DMS114 treated with DMSO at 0.1 percent for 48 hours (cell line): ENCODE results near the gene FOXJ3.

Source experiments
- DNase-seq: peaks from one replicate; lab custom pipeline; 2025; ENCODE audit not compliant: unreplicated experiment; lab: John Stamatoyannopoulos, UW

The FOXJ3 gene

DNA sequence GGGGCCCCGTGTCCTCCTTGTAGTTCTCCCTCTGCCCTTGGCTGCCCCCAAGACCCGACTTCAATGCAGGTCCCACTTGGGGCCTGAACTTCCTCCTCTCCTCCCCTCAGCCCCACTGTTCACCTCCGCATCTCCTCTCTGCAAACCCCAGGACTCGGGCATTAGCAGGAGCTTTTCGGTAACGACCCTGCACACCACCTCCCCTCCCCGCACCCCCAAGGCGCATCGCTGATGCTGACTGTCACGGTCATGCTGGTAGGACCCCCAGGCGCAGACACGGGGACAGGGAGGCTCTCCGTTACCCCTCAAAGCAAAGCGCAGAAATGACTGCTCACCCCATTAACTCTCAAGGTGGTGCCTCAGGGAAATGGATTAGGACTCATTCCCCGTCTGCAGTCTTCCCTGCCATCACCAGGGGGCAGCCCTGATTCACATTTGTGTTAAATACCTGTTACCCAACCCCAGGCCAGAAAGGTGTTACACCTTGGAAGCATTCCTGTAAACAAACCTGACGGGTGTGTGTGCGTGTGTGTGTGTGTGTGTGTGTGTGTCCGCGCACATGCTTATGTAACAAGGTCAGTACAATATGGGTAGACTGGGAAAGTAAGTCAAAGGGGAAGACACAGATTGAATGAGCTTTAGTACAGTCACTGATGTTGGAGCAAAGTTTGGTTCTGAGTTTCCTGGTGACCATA, 188.3 kb downstream of the FOXJ3 start:
- DNase-seq, result no peak

- no peak for DNase-seq
These were observed 189.0 kb downstream of the FOXJ3 start for GRCh38 chr1:42145764-42146625.

DNA sequence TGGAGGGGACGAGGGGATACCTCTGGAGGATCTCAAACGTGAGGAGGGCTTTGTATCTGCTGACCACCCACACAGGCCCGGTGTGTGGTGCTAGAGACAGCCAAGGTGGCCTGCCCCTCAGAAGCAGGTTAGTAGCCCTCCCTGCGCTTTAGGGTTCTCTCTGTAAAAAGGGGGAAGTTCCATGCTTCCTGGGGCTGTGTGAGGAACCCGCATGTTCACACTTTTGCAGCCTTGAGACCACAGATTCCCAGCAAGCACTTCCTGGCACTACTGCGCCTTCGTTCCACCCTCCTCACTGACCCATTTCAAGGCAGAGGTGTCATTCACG, 189.7 kb downstream of the FOXJ3 start:
- no peak for DNase-seq

DNA sequence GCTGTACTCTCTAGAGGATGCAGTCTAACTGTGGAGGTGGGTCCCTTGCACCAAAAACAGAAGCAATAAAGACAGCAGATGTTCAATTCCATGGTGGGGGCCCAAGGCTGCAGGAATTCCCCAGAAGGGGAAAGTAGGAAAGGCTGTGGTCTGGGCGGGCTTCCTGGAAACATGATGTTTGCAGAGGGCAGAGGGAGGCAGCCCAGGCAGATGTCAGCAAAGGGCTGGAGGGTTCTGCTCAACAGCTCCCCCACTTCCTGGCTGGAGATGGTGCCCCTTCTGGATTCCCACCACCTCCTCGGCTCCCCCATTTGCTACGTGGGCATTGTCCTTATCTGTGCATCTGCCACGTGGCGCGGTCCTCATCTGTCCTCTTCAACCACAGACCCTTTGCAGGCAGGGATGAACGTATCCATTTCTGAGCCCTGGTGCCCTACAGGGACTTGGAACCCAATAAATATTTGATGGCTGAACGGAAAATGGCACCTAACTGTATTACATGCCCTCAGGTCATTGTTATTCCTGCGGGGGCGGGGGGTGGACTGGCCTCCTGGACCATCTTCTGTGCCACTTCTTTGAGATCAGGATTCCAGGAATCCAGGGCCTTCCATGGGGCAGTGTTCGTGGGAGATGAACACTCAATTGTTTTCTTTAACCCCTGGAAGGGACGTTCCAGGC, 190.2 kb downstream of the FOXJ3 start:
- DNase-seq, result no peak

- DNase-seq, result no peak
These were observed 190.9 kb downstream of the FOXJ3 start for GRCh38 chr1:42143896-42144710.

DNA sequence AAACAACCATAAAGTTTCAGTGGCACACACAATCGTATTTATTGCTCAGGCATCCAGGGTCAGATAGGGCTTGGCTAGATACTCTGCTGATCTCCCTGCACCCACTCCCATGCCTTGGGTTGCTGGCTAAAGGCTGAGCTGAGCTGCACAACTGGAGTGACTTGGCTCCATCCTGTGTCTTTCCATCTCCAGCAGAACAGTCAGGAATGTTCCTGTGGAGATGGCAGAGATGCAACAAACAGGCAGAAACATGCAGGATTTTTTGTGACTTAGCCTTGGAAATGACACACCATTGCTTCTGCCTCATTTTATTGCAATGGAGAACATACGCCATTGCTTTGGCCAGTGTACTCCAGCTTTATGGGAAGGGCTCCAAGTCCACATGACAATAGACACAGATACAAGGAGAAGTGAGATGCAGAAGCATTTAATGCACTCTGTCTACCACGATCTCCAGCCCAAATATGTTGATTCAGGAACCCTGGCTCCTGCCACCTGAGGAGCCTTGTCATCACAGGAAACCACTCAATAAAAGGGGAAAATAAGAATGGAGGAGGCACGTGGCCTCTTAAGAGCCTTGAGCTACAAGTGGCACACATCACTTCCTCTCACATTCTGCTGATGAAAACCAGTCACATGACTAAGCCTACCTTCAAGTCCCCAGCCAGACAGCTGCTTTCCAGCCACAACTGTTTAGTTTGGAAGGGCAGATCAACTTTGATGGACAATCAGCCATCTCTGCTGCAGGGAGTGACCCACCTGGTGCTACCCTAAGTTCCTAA, 191.9 kb downstream of the FOXJ3 start:
- DNase-seq, result no peak

DNA sequence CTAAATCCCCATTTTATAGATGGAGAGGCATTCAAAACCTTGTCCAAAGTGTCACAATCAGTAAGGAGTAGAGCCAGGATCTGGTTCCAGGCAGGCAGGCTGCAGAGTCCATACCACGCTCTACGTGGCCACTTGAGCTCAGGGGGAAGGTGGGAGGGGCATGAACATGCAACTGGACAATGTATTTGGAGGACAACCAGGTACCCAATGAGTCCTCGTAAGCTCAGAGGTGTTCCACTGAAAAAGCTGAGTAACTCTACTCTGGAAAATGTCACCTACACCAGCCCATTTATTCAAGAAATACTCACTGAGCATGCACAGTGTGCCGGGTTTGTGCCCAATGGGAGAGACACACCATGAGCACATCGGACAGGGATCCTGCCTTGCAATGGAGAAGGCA, 193.1 kb downstream of the FOXJ3 start:
- DNase-seq, result no peak

GRCh38 chr1:42140191-42140590, 194.8 kb downstream of the FOXJ3 start:
- no peak for DNase-seq

DNA sequence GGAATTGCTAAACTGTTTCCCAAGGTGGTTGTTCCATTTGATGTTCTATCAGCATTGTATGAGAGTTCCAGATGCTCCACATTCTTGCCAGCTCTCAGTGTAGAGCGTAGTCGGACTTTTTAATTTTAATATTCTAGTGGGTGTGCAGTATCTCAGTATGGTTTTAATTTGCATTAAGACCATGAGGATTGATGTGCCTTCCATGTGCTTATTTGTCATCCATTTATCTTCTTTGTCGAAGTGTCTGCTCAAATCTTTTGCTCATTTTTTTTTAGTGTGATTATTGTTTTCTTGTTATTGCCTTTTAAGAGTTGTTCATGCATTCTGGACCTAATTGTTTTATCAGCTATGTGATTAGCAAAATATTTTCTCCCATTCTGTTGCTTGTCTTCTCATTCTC, 195.6 kb downstream of the FOXJ3 start:
- no peak for DNase-seq

DNA sequence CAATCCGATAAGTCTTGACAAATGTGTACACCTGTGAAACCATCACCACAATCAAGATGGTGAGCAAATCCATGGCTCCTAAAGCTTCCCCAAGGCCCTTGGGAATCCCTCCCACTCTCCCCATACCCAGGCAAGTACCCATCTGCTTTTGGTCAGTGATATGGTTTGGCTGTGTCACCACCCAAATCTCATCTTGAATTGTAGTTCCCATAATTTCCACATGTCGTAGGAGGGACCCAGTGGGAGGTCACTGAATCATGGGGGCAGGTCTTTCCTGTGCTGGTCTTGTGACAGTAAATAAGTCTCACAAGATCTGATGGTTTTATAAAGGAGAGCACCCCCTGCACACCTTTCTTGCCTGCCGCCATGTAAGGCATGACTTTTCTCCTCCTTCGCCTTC, 196.4 kb downstream of the FOXJ3 start:
- DNase-seq, result no peak

DNA sequence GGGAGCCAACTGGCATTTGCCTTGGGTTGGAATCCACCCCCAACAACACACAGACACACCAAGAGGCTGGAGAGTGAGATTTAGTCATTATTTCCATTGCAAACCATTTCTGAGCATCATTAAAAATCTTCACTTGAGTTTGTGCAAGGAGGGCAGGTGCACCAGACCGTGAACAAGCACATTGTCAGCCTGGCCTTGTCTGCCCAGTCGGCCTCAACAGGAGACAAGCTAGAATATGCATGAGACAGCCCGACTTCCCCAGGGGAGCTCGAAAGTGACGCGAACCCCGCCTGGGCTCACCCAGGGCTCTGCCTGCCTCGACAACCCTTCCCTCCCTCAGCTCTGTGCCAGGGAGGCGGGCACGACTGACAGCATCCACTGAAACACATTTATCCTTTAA, 197.3 kb downstream of the FOXJ3 start:
- DNase-seq, result no peak

GRCh38 chr1:42136466-42136865, 198.6 kb downstream of the FOXJ3 start:
- no peak for DNase-seq

GRCh38 chr1:42135426-42135825, 199.6 kb downstream of the FOXJ3 start:
- DNase-seq, result no peak

- DNase-seq, result no peak
These were observed 201.1 kb downstream of the FOXJ3 start for GRCh38 chr1:42133809-42134526.

DNA sequence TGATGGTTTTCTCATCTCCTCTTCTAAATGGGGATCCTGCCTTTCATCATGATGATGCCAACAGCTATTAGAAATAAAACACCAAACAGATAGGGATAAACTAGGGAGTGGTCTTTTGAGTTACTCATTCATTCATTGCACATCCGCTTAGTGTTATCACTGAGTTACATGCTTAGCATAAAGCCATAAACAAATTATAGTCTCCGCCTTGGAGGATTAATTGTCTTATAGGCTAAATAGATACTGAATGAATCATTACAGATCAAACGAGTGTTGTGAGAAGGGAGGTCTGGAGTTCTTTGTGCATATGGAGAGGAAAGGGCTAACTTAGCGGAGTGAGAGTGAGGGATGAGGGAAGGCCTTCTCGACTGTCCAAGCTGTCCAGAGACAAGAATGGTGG, 201.6 kb downstream of the FOXJ3 start:
- no peak for DNase-seq

GRCh38 chr1:42130061-42130660, 204.9 kb downstream of the FOXJ3 start:
- DNase-seq, result no peak

DNA sequence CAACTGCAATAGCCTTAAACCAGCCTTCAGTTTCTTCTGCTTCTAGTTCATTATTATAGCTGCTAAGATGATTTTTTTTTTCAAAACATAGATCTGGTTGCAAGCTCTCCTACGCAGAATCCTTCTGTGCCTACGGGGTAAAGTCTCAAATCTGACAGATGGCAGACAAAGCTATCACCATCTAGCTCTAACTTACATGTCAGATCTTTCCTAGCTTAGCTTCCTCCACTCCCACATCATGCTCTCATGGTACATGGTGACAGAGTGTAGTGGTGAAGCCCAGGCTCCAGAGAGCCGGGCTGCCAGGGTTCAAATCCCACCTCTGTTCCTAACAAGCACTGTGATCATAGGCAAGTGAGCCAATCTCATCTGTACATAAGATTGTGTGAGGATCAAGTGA, 206.1 kb downstream of the FOXJ3 start:
- DNase-seq, result no peak

- DNase-seq, result no peak
These were observed 206.5 kb downstream of the FOXJ3 start for GRCh38 chr1:42128499-42128898.

DNA sequence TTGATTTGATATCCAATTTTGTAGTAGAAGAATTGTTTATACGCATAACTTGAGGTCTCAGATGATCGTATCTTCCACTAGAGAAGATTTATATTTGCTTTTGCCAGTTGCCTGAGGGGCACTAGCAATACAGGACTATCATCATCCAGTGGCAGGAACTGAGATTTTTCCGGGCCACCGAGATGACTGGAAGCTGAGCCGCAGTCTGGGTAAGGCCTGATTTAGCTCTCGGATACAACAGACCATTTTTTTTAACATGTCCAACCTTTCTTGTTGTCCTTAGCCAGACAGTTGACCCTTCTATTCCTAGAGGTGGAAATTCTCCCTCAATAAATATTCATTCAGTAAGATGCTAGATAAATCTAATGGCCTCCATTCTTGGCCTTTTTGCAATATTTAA, 207.3 kb downstream of the FOXJ3 start:
- DNase-seq, result no peak
